ENCODE data around the gene ARID1B. TPM values are rescaled to one million over a fixed set of nuclear protein-coding genes. Genes with fewer than 3 reads are reported as not detected.

Gene ARID1B
- total and polyA plus RNA-seq, 10 donors = 17.7 to 223 (median 141) TPM

- Histone ChIP-seq H3K4me1 (peaks cover 5 to 52% (median 27%) of the 10 kb centered on the region in 6 donors), H3K27ac (no peak overlapping the region), H3K4me3 (no peak overlapping the region), H3K27me3 (replicated peaks in 1 of 7) (no peaks in the 10 kb centered on the region), H3K36me3 (no peaks in the 10 kb centered on the region), H3K9me3 (no peaks in the 10 kb centered on the region)
- WGBS, 5 donors = 83 to 100% (median 88%) methylated on average over 1 of the region's 1 CpG
- no peak for DNase-seq
- intact Hi-C loops (cut with DNase I; ENCODE audit: low total_unique reads) = no loop called here
- TF ChIP-seq POLR2A (IDR thresholded peaks at IDR 0.05) (no peak), POLR2AphosphoS5 (IDR thresholded peaks at IDR 0.05) (no peak), CTCF (IDR thresholded peaks at IDR 0.05 in 8 of 11, conservative IDR thresholded peaks at IDR 0.05 in 3 of 11) (no peak)
These were observed 133.8 kb downstream of the ARID1B start for GRCh38 chr6:156910938-156911337.

- Histone ChIP-seq H3K9me3 (no peaks in the 10 kb centered on the region), H3K4me3 (no peak overlapping the region), H3K27ac (no peak overlapping the region), H3K36me3 (no peaks in the 10 kb centered on the region), H3K4me1 (peaks cover 5 to 58% (median 33%) of the 10 kb centered on the region in 6 donors), H3K27me3 (replicated peaks in 1 of 7) (no peaks in the 10 kb centered on the region)
- no peak for DNase-seq
- intact Hi-C loops (cut with DNase I; ENCODE audit: low total_unique reads) = no loop called here
- 44 to 68% (median 58%) methylated on average over 2 of the region's 2 CpGs for WGBS, 5 donors
- no peak for TF ChIP-seq CTCF (IDR thresholded peaks at IDR 0.05 in 8 of 11, conservative IDR thresholded peaks at IDR 0.05 in 3 of 11)
- TF ChIP-seq POLR2A (IDR thresholded peaks at IDR 0.05) = no peak
- no peak for TF ChIP-seq POLR2AphosphoS5 (IDR thresholded peaks at IDR 0.05)
These were observed 134.4 kb downstream of the ARID1B start for GRCh38 chr6:156911581-156911980.

- H3K4me3 ChIP-seq = no peak overlapping the region
- H3K27ac ChIP-seq = no peak overlapping the region
- intact Hi-C loops (cut with DNase I; ENCODE audit: low total_unique reads) = no loop called here
- DNase-seq = no peak
- H3K9me3 ChIP-seq = no peaks in the 10 kb centered on the region
- H3K36me3 ChIP-seq = no peaks in the 10 kb centered on the region
- TF ChIP-seq POLR2AphosphoS5 (IDR thresholded peaks at IDR 0.05) (no peak), POLR2A (IDR thresholded peaks at IDR 0.05) (no peak), CTCF (IDR thresholded peaks at IDR 0.05 in 8 of 11, conservative IDR thresholded peaks at IDR 0.05 in 3 of 11) (no peak)
- H3K27me3 ChIP-seq (replicated peaks in 1 of 7) = no peaks in the 10 kb centered on the region
- H3K4me1 ChIP-seq = peaks cover 5 to 67% (median 42%) of the 10 kb centered on the region in 6 donors
These were observed 135.3 kb downstream of the ARID1B start for GRCh38 chr6:156912431-156912830.

GRCh38 chr6:156914181-156914580 lies 137.0 kb downstream of the ARID1B start:
- no peaks in the 10 kb centered on the region for H3K9me3 ChIP-seq
- intact Hi-C loops (cut with DNase I; ENCODE audit: low total_unique reads) = no loop called here
- H3K27me3 ChIP-seq (replicated peaks in 1 of 7) = no peaks in the 10 kb centered on the region
- DNase-seq = no peak
- no peak overlapping the region for H3K4me3 ChIP-seq
- no peaks in the 10 kb centered on the region for H3K36me3 ChIP-seq
- TF ChIP-seq POLR2A (IDR thresholded peaks at IDR 0.05) = no peak
- no peak for TF ChIP-seq CTCF (IDR thresholded peaks at IDR 0.05 in 8 of 11, conservative IDR thresholded peaks at IDR 0.05 in 3 of 11)
- TF ChIP-seq POLR2AphosphoS5 (IDR thresholded peaks at IDR 0.05) = no peak
- peaks cover 17 to 82% (median 59%) of the 10 kb centered on the region in 6 donors for H3K4me1 ChIP-seq
- 93 to 99% (median 97%) methylated on average over 7 of the region's 7 CpGs for WGBS, 5 donors
- H3K27ac ChIP-seq = no peak overlapping the region
